ENCODE measurements around the gene SH2B2.
"Not testable (repeated sequence)": the region's sequence is repeated elsewhere in the genome, so short reads cannot be mapped to it uniquely, and the experiment has no call there.

The SH2B2 gene

DNA sequence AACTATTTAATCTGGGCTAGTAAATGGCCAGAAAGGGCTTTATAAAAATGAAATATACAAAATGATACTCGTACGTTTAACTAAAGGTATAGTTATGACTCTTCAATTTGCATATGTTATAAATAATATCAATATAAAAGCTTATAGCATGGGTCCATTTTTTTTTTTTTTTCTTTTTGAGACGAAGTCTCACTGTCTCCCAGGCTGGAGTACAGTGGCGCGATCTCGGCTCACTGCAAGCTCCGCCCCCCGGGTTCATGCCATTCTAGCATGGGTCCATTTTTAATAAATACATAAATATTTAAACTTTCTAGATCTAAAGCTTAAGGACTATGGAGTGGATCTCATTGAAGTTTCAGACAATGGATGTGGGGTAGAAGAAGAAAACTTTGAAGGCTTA, 50.3 kb downstream of the SH2B2 start:
- not testable (repeated sequence) for DNase-seq

DNA sequence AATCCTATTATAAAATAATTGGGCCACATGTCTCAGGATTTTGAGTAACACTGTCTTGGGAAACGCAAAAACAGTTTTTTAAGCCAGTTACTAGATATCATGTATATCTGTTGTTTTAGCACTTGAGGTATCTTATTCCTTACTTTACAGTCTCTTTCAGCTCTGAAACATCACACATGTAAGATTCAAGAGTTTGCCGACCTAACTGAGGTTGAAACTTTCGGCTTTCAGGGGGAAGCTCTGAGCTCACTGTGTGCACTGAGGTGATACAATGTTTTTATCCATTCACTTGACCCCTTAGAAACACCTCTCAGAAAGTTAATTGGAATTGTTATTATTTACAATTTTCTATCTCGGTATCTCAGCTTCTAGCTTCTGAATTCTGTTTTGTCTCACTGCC, 50.8 kb downstream of the SH2B2 start:
- DNase-seq = not testable (repeated sequence)

DNA sequence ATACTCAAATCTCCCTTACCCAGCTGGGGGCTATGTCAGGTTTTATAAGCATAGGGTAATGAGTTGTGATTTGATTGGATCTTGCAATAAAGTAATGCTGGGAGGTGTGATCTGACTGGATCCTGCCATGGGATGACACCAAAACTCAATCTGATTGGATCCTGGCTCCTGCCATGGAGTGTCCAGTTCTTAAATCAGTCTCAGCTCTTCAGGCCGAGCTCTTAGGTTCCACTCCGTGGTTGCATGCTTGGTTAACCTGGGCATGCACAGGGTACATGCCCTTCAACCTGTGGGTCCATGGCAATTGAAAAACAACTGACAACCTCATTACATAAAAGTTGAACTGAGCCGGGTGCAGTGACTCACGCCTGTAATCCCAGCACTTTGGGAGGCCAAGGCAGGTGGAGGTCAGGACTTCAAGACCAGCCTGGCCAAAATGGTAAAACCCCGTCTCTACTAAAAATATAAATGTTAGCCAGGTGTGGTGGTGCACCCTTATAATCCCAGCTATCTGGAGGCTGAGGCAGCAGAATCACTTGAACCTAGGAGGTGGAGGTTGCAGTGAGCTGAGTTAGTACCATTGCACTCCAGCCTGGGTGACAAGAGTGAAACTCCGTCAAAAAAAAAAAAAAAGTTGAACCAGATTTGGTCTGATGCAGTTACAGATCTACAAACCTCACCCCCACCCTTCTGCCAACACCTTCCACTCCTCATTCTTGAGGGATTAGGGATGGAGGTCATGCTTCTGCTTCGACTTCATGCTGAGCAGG, 54.1 kb downstream of the SH2B2 start:
- DNase-seq = not testable (repeated sequence)

DNA sequence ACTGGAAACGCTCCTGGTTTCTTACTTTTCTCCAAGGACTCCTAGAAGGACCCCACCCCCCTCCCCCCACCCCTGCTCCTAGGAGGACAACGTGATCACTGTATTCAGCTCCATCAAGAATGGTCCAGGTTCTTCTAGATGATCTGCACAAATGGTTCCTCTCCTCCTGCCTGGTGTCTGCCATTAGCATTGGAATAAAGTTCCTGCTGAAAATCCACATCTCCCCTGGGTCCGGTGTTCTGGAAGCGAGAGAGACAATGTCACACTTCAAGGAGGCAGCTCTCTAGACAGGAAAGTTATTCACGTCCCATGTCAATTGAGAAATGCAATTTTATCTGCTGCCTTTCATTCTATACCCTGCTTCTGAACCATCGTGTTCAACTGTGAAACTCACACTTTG, 60.3 kb downstream of the SH2B2 start:
- DNase-seq = not testable (repeated sequence)

DNA sequence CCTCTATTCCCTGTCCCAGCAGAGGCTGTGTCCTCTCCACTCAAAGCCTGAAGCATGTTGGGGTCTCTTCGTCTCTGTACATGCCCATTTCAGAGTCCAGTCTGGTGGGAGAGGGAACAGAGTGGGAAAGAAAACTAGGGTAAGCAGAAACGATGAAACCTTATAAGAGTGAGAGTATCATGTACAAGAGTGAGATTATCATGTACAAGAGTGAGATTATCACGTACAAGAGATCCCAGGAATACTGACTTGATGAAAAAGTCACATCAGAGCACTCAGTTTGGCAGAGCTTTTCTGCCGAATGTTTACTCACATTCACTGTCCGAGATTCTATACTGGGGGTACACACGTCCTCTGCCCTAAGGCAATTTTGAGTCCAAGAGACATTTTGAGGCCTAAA, 69.7 kb downstream of the SH2B2 start, which contains the start of gene SPDYE6:
Gene SPDYE6, minus strand, starts transcription at position 101 of the 400 bp plus-strand sequence. CDS start 421 bp downstream, outside the sequence.
- not testable (repeated sequence) for DNase-seq

DNA sequence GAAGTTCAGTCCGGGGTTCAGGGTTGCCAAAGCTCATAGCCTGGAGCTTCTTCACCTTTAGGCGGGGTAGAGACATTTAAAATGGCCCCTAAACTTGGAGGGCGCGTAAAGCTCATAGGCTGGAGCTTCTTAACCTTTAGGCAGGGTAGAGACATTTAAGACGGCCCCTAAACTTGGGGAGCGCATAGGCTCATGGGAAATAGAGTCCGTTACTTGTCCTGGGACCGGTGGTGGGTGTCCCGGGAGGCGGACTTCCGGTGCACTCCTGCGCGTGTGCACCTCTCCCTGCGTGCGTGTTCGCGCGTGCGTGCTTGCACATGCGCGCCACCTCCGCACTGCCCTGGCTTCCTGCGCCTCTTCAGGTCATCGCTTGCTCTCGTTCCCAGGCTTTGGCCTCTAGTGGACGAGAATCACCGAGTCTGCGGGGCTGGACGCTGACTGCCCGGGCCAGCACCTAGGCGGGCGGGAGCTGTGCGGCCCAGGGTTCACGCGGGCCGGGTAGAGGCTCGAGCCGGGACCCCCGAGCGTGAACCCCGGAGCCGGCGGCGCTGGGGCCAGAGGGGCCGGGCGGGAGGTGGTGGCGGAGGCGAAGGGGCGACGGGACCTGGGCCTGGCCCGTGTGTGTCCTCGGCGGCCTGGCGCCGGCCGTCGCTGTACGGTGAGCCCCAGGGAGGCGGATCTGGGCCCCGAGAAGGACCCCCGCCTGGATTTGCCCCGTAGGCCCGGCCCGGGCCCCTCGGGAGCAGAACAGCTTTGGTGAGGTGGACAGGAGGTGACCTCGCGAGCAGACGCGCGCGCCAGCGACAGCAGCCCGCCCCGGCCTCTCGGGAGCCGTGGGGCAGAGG, 77.1 kb downstream of the SH2B2 start:
- peak; percentile 99 for DNase-seq

DNA sequence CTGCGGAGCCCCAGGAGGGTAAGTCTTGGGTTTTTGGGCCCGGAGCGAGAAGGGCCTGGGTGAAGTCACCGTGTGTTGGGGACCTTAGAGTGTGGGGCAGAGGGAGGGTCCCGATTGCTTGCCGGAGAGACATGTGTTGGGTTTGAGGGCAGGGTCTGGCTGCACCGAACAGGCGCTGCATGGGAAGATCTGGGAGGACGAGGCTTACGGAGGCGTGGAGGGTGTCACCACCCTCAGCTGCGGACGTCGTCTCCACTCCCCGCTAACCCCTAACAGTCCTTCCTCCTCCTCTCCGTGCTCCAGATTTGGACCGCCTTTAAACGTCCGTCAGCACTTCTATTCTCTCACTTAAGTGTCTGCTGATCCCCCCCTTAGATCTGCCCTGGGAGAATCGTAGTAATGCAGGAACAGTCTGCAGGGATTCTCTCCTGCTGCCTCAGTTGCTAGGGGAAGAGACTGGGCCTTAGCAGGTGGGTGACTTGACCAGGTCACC, 77.8 kb downstream of the SH2B2 start:
- DNase-seq = not testable (repeated sequence)

DNA sequence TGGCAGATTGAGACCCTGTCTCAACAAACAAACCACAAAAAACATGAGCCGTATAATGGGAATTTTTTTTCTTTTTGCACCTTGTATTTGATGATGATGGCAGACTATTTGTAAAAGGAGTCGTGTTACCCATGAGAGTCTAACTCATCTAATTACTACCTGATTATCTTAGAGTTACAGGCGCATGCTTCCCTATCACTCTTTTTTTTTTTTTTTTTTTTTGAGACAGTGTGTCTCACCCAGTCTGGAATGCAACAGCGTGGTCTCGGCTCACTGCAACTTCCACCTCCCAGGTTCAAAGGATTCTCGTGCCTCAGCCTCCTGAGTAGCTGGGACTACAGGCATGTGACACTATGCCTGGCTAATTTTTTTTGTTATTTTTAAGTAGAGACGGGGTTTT, 78.7 kb downstream of the SH2B2 start:
- not testable (repeated sequence) for DNase-seq

DNA sequence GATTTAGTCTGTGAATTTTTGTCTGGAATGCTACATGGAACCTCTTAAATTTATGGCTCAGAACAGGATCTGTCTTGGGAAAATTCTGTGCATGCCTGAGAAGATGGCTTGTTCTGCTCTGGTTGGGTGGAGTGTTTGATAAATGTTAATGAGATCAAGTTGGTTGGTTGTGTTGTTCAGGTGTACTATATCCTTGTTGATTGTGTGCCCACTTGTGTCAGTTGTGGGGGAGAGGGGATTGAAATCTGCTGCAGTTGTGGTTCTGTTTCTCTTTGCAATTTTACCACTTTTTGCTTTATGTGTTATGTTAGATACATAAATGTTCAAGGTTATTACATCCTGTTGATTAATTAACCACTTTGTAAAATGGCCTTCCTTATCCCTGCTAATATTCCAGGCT, 83.4 kb downstream of the SH2B2 start:
- DNase-seq = not testable (repeated sequence)
